Measurements from ENCODE around the gene GALT. TPM values are rescaled to one million over a fixed set of nuclear protein-coding genes. Genes with fewer than 3 reads are reported as not detected.

Gene GALT
- total RNA-seq, 1 experiment from 2014 or later = 9.9 TPM

DNA sequence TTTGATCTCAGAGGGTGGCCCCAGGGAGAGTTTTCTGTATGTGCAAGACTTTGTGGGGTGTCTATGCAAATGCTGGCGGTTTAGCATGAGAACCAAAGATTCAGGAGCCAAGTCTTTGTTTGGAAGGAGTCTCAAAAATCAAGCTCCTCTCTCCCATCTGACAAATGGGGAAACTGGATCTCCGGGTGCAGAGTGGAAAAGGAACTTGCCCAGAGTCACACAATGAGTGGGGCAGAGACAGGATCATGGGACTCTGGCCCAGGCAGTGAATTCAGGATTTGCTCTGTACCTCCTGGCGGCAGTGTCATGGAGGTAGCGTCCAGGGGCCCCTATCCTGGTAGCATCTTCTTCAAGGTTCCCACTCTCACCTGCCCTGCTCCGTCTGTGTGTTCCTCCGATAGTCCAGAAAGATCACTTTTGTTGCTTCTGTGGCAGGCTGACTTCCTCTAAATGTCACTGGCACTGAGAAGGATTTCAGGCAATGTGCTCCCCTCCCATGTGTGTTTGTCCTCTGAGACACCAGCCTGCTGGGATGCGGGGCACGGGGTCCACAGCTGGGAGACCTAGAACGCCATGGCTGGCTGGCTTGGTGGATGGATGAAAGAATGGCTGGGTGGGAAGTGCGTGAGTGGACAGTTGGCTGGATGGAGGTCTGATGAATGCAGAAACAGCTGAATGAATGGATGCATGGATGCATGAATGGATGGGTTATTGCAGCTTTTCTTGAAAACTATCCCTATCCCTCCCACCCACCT lies 41.0 kb downstream of the GALT start:
- Histone ChIP-seq H3K4me3 (no peak overlapping the region), H3K9me3 (no peaks in the 10 kb centered on the region), H3K27me3 (no peaks in the 10 kb centered on the region), H3K36me3 (no peaks in the 10 kb centered on the region)
- no peak for DNase-seq

DNA sequence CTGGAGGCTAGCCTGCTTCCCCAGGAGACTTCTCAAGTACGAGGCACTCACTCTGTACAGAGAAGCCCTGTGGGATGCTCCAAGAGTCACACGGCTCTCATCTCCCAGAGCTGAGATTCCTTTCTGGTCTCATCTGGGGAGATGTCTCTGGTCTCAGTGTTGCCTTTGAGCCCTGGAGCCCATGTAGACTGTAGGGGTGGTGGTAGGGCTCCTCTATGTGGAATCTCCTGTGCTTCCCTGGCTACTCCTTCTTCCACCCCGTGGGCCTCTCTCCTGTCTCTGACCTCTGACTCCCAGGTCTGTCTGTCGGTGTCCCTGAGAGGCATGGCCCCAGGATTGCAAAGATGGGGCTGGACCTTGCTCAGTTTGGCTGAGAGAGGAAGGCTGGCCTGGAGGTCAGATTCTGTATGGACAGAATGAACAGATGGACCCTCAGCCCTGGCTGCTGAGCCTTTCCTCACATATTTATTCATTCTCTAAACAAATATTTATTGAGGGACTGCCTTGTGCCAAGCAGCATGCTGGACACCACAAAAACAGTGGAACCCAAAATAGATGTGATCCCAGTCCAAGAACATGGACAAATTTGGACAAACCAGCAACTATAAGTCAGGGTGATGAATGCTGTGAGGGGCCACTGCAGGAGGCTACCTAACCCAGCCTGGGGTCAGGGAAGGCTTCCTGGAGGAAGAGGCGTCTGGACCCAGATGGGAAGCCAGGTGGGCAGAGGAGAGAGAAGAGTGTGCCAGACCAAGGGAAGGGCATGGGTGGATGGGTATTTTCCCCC lies 42.0 kb downstream of the GALT start:
- H3K4me3 ChIP-seq = no peak overlapping the region
- no peak for DNase-seq
- no peaks in the 10 kb centered on the region for H3K9me3 ChIP-seq
- H3K27me3 ChIP-seq = no peaks in the 10 kb centered on the region
- no peaks in the 10 kb centered on the region for H3K36me3 ChIP-seq

DNA sequence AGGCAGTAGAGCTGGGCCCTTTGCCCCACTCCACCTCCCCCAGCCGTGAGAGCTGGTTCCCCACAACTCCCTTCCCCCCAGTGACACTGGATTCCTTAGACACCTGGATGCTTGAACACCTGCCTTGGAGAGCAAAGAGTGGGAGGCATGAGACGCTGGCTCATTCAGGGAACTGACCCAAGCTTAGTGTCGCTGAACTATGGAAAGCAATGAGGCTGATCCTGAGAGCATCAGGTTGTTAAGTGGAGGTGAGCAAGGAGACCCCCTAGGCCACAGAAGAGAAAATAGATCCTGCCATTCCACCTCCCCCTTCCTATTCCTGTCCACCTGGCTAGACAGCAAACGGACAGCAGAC lies 42.6 kb downstream of the GALT start:
- Histone ChIP-seq H3K9me3 (no peaks in the 10 kb centered on the region), H3K4me3 (no peak overlapping the region)
- DNase-seq = no peak

DNA sequence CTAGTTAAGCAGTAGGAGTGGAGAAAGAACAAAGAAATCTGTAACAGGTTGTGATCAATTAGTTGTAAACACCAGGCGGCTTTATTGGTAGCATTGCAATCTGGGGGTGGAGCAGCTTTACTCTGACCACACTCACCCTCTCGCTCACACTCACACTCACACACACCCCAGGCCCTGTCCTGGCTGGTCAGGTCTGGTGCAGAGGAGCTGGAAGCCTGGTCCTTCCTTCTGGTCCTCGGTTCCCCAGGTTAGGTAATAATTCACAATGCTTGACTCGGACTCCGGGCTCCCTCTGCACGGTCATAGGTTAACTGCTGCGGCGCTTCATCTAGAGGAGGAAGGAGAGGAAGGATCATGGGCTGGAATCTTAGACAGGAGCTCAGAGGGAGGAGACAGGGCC lies 43.0 kb downstream of the GALT start:
- Histone ChIP-seq H3K27me3 (no peaks in the 10 kb centered on the region), H3K9me3 (no peaks in the 10 kb centered on the region), H3K4me3 (no peak overlapping the region), H3K36me3 (no peaks in the 10 kb centered on the region)
- no peak for DNase-seq

More for the DNA sequence above, 42.6 kb downstream of the GALT start:
- Histone ChIP-seq H3K36me3 (no peaks in the 10 kb centered on the region), H3K27me3 (no peaks in the 10 kb centered on the region)

DNA sequence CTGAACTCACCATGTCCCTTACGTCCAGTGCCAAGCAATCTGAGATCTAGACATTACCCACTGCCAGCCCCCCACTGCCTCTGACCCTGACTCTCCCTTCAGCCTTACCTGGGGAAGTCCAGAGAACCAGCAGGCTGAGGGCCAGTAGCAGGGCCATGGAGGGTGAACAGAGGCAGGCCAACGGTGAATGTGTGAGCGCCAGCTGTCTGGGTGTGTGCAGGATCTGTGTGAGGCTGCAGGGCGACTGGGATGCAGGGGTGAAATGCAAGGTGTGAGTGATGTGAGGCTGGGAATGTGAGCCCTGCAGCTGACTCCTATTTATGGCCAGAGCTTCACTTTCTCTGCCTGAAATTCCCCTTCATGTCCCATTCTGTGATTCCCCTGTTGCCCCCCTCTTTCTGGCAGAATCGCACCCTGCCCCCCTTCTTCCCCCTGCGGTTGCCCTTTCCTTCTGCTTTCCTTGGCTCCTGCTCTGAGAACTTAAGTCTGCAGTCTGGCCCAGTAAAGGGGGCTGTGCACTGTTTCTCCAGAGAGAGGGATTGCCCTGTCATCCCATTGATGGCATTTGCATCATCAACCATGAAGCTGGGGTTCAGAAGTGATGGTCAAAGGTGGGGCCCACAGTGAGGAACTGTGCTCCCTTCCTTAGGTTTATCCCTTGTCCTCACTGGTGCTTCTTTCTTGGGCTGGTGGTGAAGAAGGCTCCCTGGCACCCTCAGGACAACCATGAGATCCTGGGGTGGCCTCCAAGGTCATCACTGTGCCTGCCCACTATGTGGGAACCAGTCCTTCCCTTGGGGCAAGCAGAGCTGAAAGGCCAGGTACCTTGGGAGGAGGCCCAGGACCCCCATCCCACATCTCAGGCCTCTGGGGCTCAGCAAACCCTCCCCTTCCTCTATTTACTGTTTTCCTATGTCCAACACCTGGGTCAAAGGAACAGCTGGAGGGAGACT lies 44.8 kb downstream of the GALT start, which contains the start of gene CCL19:
Gene CCL19, minus strand, starts transcription at position 294 of the 953 bp plus-strand sequence. Its CDS starts 137 bp downstream, at position 157.
- no peak within 1 kb of the TSS for H3K4me3 ChIP-seq
- no peaks in the 10 kb centered on the region for H3K9me3 ChIP-seq
- no peaks in the 10 kb centered on the region for H3K27me3 ChIP-seq
- H3K36me3 ChIP-seq = no peaks in the 10 kb centered on the region
- no peak for DNase-seq

DNA sequence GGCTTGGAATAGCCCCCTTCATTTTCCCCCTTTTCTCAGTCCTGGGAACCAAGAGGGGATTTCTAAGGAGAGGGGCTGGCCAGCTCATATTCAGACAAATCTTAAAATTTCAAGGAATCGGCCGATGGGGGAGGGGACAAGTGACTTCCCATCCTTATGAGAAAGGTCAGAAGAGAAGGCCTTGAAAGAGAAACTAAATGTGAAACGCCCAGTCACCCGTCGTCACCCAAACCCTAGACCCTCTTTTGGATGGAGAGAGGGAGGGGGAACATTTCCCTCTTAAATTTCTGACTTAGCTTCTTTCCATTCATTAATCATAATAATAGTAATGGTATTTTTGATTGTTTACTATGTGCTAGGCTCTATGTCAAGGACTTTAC lies 45.5 kb downstream of the GALT start:
- Histone ChIP-seq H3K9me3 (no peaks in the 10 kb centered on the region), H3K27me3 (no peaks in the 10 kb centered on the region), H3K36me3 (no peaks in the 10 kb centered on the region), H3K4me3 (no peak overlapping the region)
- DNase-seq = no peak

DNA sequence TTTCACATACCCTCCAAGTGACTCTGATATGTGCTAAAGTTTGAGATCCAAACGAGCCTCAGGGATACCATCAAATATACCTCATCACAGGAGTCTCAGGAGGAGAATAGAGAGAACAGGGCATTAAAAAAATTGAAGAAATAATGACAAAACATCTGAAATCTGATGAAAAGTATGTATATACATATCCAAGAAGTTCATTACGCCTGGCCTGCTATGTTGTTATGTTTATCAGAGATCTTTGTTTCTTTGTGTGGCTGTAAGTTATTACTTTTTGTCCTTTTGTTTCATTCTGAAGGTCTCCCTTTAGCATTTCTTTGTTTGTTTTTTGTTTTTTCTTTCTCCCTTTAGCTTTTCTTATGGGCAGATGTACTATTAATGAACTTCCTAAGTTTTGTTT lies 47.1 kb downstream of the GALT start:
- no peak for DNase-seq

DNA sequence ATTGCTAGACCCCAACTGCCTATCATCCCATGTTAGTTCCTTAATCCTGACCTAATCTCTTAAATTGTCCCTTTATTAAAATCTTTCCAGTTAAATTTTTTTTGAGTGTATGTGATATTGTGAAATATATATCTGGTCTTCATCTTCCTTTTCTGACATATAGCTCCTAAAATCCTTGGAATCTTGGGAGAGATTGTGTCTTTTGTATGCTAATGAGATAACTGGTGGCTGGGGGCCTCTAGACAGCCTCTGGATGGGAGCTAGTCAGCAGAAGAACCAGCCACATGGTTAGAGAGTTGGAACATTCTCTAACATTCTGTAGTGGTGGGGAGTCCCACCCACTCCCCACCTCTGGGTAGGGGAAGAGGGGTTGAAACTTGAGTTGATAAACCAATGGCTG lies 48.3 kb downstream of the GALT start:
- no peak overlapping the region for H3K4me3 ChIP-seq
- no peaks in the 10 kb centered on the region for H3K9me3 ChIP-seq
- no peak for DNase-seq
- no peaks in the 10 kb centered on the region for H3K27me3 ChIP-seq
- no peaks in the 10 kb centered on the region for H3K36me3 ChIP-seq

More for the DNA sequence above, 47.1 kb downstream of the GALT start:
- Histone ChIP-seq H3K4me3 (no peak overlapping the region), H3K36me3 (no peaks in the 10 kb centered on the region), H3K9me3 (no peaks in the 10 kb centered on the region), H3K27me3 (no peaks in the 10 kb centered on the region)

Other genes with a start within 250 kb of the GALT start
- gene FAM219A, start 188.1 kb upstream of the GALT start, total RNA-seq (2014; rRNA removed; shearing (Covaris generic); ENCODE audit: low replicate concordance) = 3.1 and 7.7 TPM in 2 replicates
- gene DNAI1, start 187.9 kb upstream of the GALT start, total RNA-seq (2014; rRNA removed; shearing (Covaris generic); ENCODE audit: low replicate concordance) = not detected in 2 replicates
- 0.20 TPM in 1 of 2 replicates, not detected in the other for gene ENHO, start 123.7 kb upstream of the GALT start, total RNA-seq (2014; rRNA removed; shearing (Covaris generic); ENCODE audit: low replicate concordance)
- gene CNTFR, start 57.0 kb upstream of the GALT start, total RNA-seq (2014; rRNA removed; shearing (Covaris generic); ENCODE audit: low replicate concordance) = not detected in 2 replicates
- 18.7 and 30.0 TPM in 2 replicates for gene RPP25L, start 34.6 kb upstream of the GALT start, total RNA-seq (2014; rRNA removed; shearing (Covaris generic); ENCODE audit: low replicate concordance)
- 91.0 and 107 TPM in 2 replicates for gene DCTN3, start 26.2 kb upstream of the GALT start, total RNA-seq (2014; rRNA removed; shearing (Covaris generic); ENCODE audit: low replicate concordance)
- gene ARID3C, start 17.6 kb upstream of the GALT start, total RNA-seq (2014; rRNA removed; shearing (Covaris generic); ENCODE audit: low replicate concordance) = 0.16 TPM in 1 of 2 replicates, not detected in the other
- gene SIGMAR1, start 8.9 kb upstream of the GALT start, total RNA-seq (2014; rRNA removed; shearing (Covaris generic); ENCODE audit: low replicate concordance) = 106 and 115 TPM in 2 replicates
- 10.2 and 16.9 TPM in 2 replicates for gene IL11RA, start 5.5 kb downstream of the GALT start, total RNA-seq (2014; rRNA removed; shearing (Covaris generic); ENCODE audit: low replicate concordance)
- gene CCL27, start 16.0 kb downstream of the GALT start, total RNA-seq (2014; rRNA removed; shearing (Covaris generic); ENCODE audit: low replicate concordance) = not detected in 2 replicates
- gene CCL19, start 44.6 kb downstream of the GALT start, total RNA-seq (2014; rRNA removed; shearing (Covaris generic); ENCODE audit: low replicate concordance) = not detected in 2 replicates
- gene CCL21, start 63.5 kb downstream of the GALT start, total RNA-seq (2014; rRNA removed; shearing (Covaris generic); ENCODE audit: low replicate concordance) = not detected in 2 replicates